Mesenchymal stem cell (in vitro differentiated cells and primary cell): ENCODE measurements around the gene MYH11.
A peak's percentile ranks its signal among the peaks of the same experiment; 100 is the strongest.

Source experiments
- DNase-seq: peaks from one replicate; pipeline ENCODE4 v3.0.0-alpha.2; 2013
- H2AFZ ChIP-seq: one replicate; pipeline ENCODE4 v1.6.1; 2013; ENCODE audit warnings: low read depth, mild to moderate bottlenecking, control low read depth, inconsistent platforms, low read length, moderate library complexity
- H2AK5ac ChIP-seq: 2 replicates; pipeline ENCODE4 v1.6.1; 2013; ENCODE audit warnings: low read length, moderate library complexity, mild to moderate bottlenecking, inconsistent platforms; ENCODE audit not compliant: severe bottlenecking
- H2BK120ac ChIP-seq: one replicate; pipeline ENCODE4 v1.6.1; 2013; ENCODE audit warnings: low read depth, mild to moderate bottlenecking, inconsistent platforms, low read length, moderate library complexity
- H2BK12ac ChIP-seq, 2 experiments: one replicate each; pipeline ENCODE4 v1.6.1; 2013; ENCODE audit warnings: inconsistent platforms in 2 of 2, low read length in 2 of 2, mild to moderate bottlenecking in 2 of 2, moderate library complexity in 2 of 2, control low read depth in 1 of 2
- H2BK15ac ChIP-seq: one replicate; pipeline ENCODE4 v1.6.1; 2013; ENCODE audit warnings: mild to moderate bottlenecking, low read depth, inconsistent platforms; ENCODE audit not compliant: poor library complexity, severe bottlenecking
- H2BK5ac ChIP-seq: 2 replicates; pipeline ENCODE4 v1.6.1; 2013; ENCODE audit warnings: low read depth, mild to moderate bottlenecking, low read length, control low read depth, inconsistent platforms; ENCODE audit not compliant: poor library complexity, severe bottlenecking
- H3K14ac ChIP-seq, 2 experiments: one replicate each; pipeline ENCODE4 v1.6.1; 2013; ENCODE audit warnings: inconsistent platforms in 2 of 2, low read length in 2 of 2, control low read depth in 1 of 2, mild to moderate bottlenecking in 1 of 2, moderate library complexity in 1 of 2
- H3K18ac ChIP-seq, 2 experiments: one replicate each; pipeline ENCODE4 v1.6.1; 2013; ENCODE audit warnings: inconsistent platforms in 2 of 2, low read length in 2 of 2, control low read depth in 1 of 2, low read depth in 1 of 2, mild to moderate bottlenecking in 1 of 2
- H3K23ac ChIP-seq, 2 experiments: one replicate each; pipeline ENCODE4 v1.6.1; 2013; ENCODE audit warnings: inconsistent platforms in 2 of 2, low read length in 2 of 2, mild to moderate bottlenecking in 2 of 2, moderate library complexity in 2 of 2, control low read depth in 1 of 2
- H3K27ac ChIP-seq: 2 replicates; pipeline ENCODE4 v1.5.1; 2013; ENCODE audit warnings: mild to moderate bottlenecking, moderate library complexity, low read length, control low read depth, inconsistent platforms; ENCODE audit not compliant: poor library complexity, severe bottlenecking
- H3K27me3 ChIP-seq, 2 experiments: 2 replicates each; pipeline versions ENCODE4 v1.6.1 to v1.7.0; 2013; ENCODE audit warnings: low read length in 2 of 2, mild to moderate bottlenecking in 2 of 2, moderate library complexity in 2 of 2, control low read depth in 1 of 2, inconsistent platforms in 1 of 2; ENCODE audit not compliant: control insufficient read depth in 1 of 2, insufficient read depth in 1 of 2
- H3K36me3 ChIP-seq, 2 experiments: 2 replicates each; pipeline versions ENCODE4 v1.6.1 to v1.7.0; 2013; ENCODE audit warnings: low read length in 2 of 2, control low read depth in 1 of 2, inconsistent platforms in 1 of 2, low read depth in 1 of 2, mild to moderate bottlenecking in 1 of 2; ENCODE audit not compliant: insufficient read depth in 2 of 2, control insufficient read depth in 1 of 2
- H3K4ac ChIP-seq, 2 experiments: one replicate each; pipeline ENCODE4 v1.6.1; 2013; ENCODE audit warnings: inconsistent platforms in 2 of 2, low read length in 2 of 2, mild to moderate bottlenecking in 2 of 2, moderate library complexity in 2 of 2, control low read depth in 1 of 2, low read depth in 1 of 2
- H3K4me1 ChIP-seq: 2 replicates; pipeline ENCODE4 v1.6.1; 2013; ENCODE audit warnings: low read depth, low read length, control low read depth; ENCODE audit not compliant: control insufficient read depth, insufficient read depth
- H3K4me2 ChIP-seq: 2 replicates; pipeline ENCODE4 v1.6.1; 2013; ENCODE audit warnings: low read length, mild to moderate bottlenecking, inconsistent platforms; ENCODE audit not compliant: poor library complexity, severe bottlenecking
- H3K4me3 ChIP-seq, 2 experiments: 2 replicates each; pipeline versions ENCODE4 v1.5.1 to v1.7.0; 2013; ENCODE audit warnings: low read length in 2 of 2, mild to moderate bottlenecking in 2 of 2, control low read depth in 1 of 2, low read depth in 1 of 2; ENCODE audit not compliant: insufficient read depth in 1 of 2
- H3K79me1 ChIP-seq: replicated peaks from 2 replicates; pipeline ENCODE4 v1.6.1; 2013; ENCODE audit warnings: mild to moderate bottlenecking, control low read depth, low read length, inconsistent platforms; ENCODE audit not compliant: poor library complexity, severe bottlenecking
- H3K9ac ChIP-seq: 2 replicates; pipeline ENCODE4 v1.7.0; 2013; ENCODE audit warnings: mild to moderate bottlenecking, low read length, moderate library complexity
- H3K9me3 ChIP-seq: 2 replicates; pipeline ENCODE4 v1.7.0; 2013; ENCODE audit warnings: mild to moderate bottlenecking, low read length; ENCODE audit not compliant: control insufficient read depth
- H4K8ac ChIP-seq: one replicate; pipeline ENCODE4 v1.6.1; 2013; ENCODE audit warnings: inconsistent platforms, mild to moderate bottlenecking, low read length, moderate library complexity
- H4K91ac ChIP-seq: one replicate; pipeline ENCODE4 v1.6.1; 2013; ENCODE audit warnings: mild to moderate bottlenecking, low read length, inconsistent platforms
- WGBS: methylation state at CpG from one replicate; pipeline ENCODE4 v1.1.7; 2013; ENCODE audit warnings: mixed read lengths; 5-methylcytosine and 5-hydroxymethylcytosine counted together

The MYH11 gene

GRCh38 chr16:15665107-15665506 is 191.7 kb downstream of the MYH11 start:
- no peak overlapping the region for H3K9ac ChIP-seq
- no peak overlapping the region for H2BK5ac ChIP-seq
- H3K4ac ChIP-seq = no peak overlapping the region
- H2BK120ac ChIP-seq = no peak overlapping the region
- H2BK15ac ChIP-seq = no peak overlapping the region
- no peaks in the 10 kb centered on the region for H3K9me3 ChIP-seq
- no peak overlapping the region for H4K91ac ChIP-seq
- H3K27ac ChIP-seq = no peak overlapping the region
- peaks cover 48 to 50% of the 10 kb centered on the region in 2 experiments for H3K36me3 ChIP-seq
- no peak overlapping the region for H3K4me2 ChIP-seq
- no peak overlapping the region for H3K14ac ChIP-seq
- H3K4me3 ChIP-seq = no peak overlapping the region
- no peak overlapping the region for H2AK5ac ChIP-seq
- H3K23ac ChIP-seq = no peak overlapping the region
- no peak overlapping the region for H2AFZ ChIP-seq
- peaks cover 47% of the 10 kb centered on the region for H3K79me1 ChIP-seq
- H4K8ac ChIP-seq = no peak overlapping the region
- no peak overlapping the region for H2BK12ac ChIP-seq
- no peaks in the 10 kb centered on the region for H3K27me3 ChIP-seq
- no peak for DNase-seq
- no peaks in the 10 kb centered on the region for H3K4me1 ChIP-seq
- no peak overlapping the region for H3K18ac ChIP-seq

DNA sequence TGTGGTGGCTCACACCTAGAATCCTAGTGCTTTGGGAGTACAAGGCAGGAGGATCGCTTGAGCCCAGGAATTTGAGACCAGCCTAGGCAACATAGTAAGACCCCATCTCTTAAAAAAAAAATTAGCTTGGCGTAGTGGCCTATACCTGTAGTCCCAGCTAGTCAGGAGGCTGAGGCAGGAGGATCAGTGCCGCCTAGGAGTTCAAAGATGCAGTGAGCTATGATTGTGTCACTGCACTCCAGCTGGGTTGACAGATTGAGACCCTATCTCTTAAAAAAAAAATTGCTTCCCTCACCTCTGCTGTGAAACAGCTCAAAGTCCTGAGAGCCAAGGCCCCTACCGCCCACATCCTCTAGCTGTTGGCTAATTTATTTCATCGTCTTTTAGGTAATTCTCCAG is 196.6 kb downstream of the MYH11 start:
- peak overlapping the region in 1 of 2 experiments; percentile 7 for H3K4me3 ChIP-seq
- no peak overlapping the region for H2BK15ac ChIP-seq
- peaks cover 13 to 14% of the 10 kb centered on the region in 2 experiments for H3K36me3 ChIP-seq
- no peak overlapping the region for H3K23ac ChIP-seq
- WGBS = 94% methylated on average over 5 of the region's 5 CpGs
- H3K9ac ChIP-seq = peak overlapping the region; percentile 63
- no peaks in the 10 kb centered on the region for H3K9me3 ChIP-seq
- H3K14ac ChIP-seq = no peak overlapping the region
- H3K4ac ChIP-seq = peak overlapping the region in 1 of 2 experiments; percentile 24
- H3K27ac ChIP-seq = no peak overlapping the region
- no peak overlapping the region for H2AFZ ChIP-seq
- H3K4me2 ChIP-seq = no peak overlapping the region
- H3K4me1 ChIP-seq = no peaks in the 10 kb centered on the region
- H3K27me3 ChIP-seq = no peaks in the 10 kb centered on the region
- H4K8ac ChIP-seq = no peak overlapping the region
- no peak overlapping the region for H4K91ac ChIP-seq
- H3K18ac ChIP-seq = no peak overlapping the region
- H2BK120ac ChIP-seq = no peak overlapping the region
- H2AK5ac ChIP-seq = no peak overlapping the region
- no peak overlapping the region for H2BK12ac ChIP-seq
- no peak for DNase-seq
- peaks cover 37% of the 10 kb centered on the region for H3K79me1 ChIP-seq
- H2BK5ac ChIP-seq = no peak overlapping the region

- Histone ChIP-seq H3K4me1 (peaks cover 1% of the 10 kb centered on the region), H2BK15ac (no peak overlapping the region), H3K4me3 (no peak overlapping the region), H3K18ac (no peak overlapping the region), H2AK5ac (no peak overlapping the region), H2BK5ac (no peak overlapping the region), H4K91ac (no peak overlapping the region), H3K79me1 (peaks cover 31% of the 10 kb centered on the region), H3K14ac (no peak overlapping the region), H2BK12ac (no peak overlapping the region), H3K4ac (no peak overlapping the region), H3K4me2 (no peak overlapping the region), H3K9me3 (no peaks in the 10 kb centered on the region), H3K23ac (no peak overlapping the region), H3K27me3 (no peaks in the 10 kb centered on the region), H2AFZ (no peak overlapping the region), H4K8ac (no peak overlapping the region), H3K9ac (no peak overlapping the region), H2BK120ac (no peak overlapping the region), H3K36me3 (peaks cover 8 to 11% of the 10 kb centered on the region in 2 experiments), H3K27ac (no peak overlapping the region)
- DNase-seq = no peak
- 93% methylated on average over 5 of the region's 5 CpGs for WGBS
These were observed 198.3 kb downstream of the MYH11 start for GRCh38 chr16:15658556-15658955.

GRCh38 chr16:15658149-15658548 is 198.7 kb downstream of the MYH11 start:
- no peak overlapping the region for H2BK5ac ChIP-seq
- H3K79me1 ChIP-seq = peaks cover 30% of the 10 kb centered on the region
- peak overlapping the region in 1 of 2 experiments; percentile 41 for H3K14ac ChIP-seq
- H3K4me1 ChIP-seq = peaks cover 1% of the 10 kb centered on the region
- no peak overlapping the region for H4K8ac ChIP-seq
- 88% methylated on average over 4 of the region's 6 CpGs for WGBS
- H2BK12ac ChIP-seq = no peak overlapping the region
- no peak overlapping the region for H3K23ac ChIP-seq
- H3K27me3 ChIP-seq = no peaks in the 10 kb centered on the region
- H2AFZ ChIP-seq = no peak overlapping the region
- H3K4me3 ChIP-seq = no peak overlapping the region
- H3K4me2 ChIP-seq = no peak overlapping the region
- DNase-seq = no peak
- no peaks in the 10 kb centered on the region for H3K9me3 ChIP-seq
- no peak overlapping the region for H2BK15ac ChIP-seq
- no peak overlapping the region for H2BK120ac ChIP-seq
- H4K91ac ChIP-seq = no peak overlapping the region
- no peak overlapping the region for H3K4ac ChIP-seq
- no peak overlapping the region for H3K9ac ChIP-seq
- peaks cover 8 to 9% of the 10 kb centered on the region in 2 experiments for H3K36me3 ChIP-seq
- no peak overlapping the region for H2AK5ac ChIP-seq
- H3K27ac ChIP-seq = no peak overlapping the region
- no peak overlapping the region for H3K18ac ChIP-seq
